Ishikawa (cell line): ENCODE data around the gene DNM2.

Source experiments
- CREB1 ChIP-seq: IDR thresholded peaks from 2 replicates; pipeline ENCODE4 v1.6.1; 2012; ENCODE audit warnings: low read depth
- EGR1 ChIP-seq: IDR thresholded peaks from 2 replicates; pipeline ENCODE4 v1.6.1; 2012
- EP300 ChIP-seq: IDR thresholded peaks from 2 replicates; pipeline ENCODE4 v1.6.1; 2012; ENCODE audit warnings: borderline replicate concordance
- FOXM1 ChIP-seq: IDR thresholded peaks from 2 replicates; pipeline ENCODE4 v1.6.1; 2012; ENCODE audit warnings: low read depth, borderline replicate concordance
- NFIC ChIP-seq: IDR thresholded peaks from 2 replicates; pipeline ENCODE4 v1.6.1; 2012
- TAF1 ChIP-seq: IDR thresholded peaks from 2 replicates; pipeline ENCODE4 v1.6.1; 2012; ENCODE audit warnings: low read depth, mild to moderate bottlenecking
- TCF12 ChIP-seq: IDR thresholded peaks from 2 replicates; pipeline ENCODE4 v1.6.1; 2012; ENCODE audit warnings: low read depth
- TEAD4 ChIP-seq: IDR thresholded peaks from 2 replicates; pipeline ENCODE4 v1.6.1; 2012
- YY1 ChIP-seq: IDR thresholded peaks from 2 replicates; pipeline ENCODE4 v1.6.1; 2012; ENCODE audit warnings: low read depth
- ZBTB7A ChIP-seq: IDR thresholded peaks from 2 replicates; pipeline ENCODE4 v1.6.1; 2012; ENCODE audit warnings: low read depth
- TF ChIP-seq, protein P1 (sequence below): IDR thresholded peaks from 2 replicates; pipeline ENCODE4 v1.6.1; 2012
- TF ChIP-seq, protein P2 (sequence below): IDR thresholded peaks from 2 replicates; pipeline ENCODE4 v1.6.1; 2012; ENCODE audit warnings: low read depth, mild to moderate bottlenecking

DNA sequence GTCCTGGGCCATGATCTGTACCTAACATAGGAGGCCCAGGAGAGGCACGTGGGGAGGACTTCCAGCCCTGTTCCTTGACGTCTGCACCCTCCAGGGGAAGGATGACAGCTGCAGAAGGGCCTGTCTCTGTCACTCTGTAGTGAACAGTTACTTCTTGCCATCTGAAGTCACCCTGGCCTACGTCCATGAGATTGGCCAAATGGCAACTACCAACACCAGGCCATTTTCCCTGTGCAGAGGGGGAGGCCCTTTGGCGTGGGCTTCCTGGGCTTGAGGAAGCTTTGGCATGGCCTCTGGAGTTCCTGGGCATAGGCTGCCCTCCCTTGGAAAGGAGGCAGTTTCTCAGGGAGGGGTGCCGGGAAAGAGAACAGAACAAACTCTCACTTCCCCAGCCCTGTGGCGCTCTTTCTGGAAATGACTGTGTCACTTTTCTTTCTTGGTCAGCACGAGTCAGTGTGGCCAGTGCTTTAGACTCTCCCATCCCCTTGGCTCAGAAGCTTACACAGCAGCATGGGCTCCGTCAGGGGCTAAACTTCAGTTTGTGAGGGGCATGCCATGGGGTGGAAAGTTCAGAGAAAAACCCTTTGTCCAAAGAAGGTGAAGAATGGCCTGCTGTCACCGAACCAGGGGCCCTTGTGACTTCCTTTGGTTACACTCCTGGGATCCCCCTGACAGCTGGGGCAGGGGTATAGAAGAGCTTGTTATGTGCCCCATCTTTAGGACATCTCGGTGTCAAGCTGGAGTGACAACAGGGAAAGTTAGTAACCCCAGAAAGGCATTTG lies 158.8 kb downstream of the DNM2 start:
- TF ChIP-seq CREB1, result no peak
- TF ChIP-seq, protein P1, sequence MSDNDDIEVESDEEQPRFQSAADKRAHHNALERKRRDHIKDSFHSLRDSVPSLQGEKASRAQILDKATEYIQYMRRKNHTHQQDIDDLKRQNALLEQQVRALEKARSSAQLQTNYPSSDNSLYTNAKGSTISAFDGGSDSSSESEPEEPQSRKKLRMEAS, result no peak
- TF ChIP-seq TEAD4, result no peak
- TF ChIP-seq EGR1, result no peak
- TF ChIP-seq EP300, result no peak
- no peak for TF ChIP-seq FOXM1
- TF ChIP-seq NFIC, result no peak
- TF ChIP-seq, protein P2, sequence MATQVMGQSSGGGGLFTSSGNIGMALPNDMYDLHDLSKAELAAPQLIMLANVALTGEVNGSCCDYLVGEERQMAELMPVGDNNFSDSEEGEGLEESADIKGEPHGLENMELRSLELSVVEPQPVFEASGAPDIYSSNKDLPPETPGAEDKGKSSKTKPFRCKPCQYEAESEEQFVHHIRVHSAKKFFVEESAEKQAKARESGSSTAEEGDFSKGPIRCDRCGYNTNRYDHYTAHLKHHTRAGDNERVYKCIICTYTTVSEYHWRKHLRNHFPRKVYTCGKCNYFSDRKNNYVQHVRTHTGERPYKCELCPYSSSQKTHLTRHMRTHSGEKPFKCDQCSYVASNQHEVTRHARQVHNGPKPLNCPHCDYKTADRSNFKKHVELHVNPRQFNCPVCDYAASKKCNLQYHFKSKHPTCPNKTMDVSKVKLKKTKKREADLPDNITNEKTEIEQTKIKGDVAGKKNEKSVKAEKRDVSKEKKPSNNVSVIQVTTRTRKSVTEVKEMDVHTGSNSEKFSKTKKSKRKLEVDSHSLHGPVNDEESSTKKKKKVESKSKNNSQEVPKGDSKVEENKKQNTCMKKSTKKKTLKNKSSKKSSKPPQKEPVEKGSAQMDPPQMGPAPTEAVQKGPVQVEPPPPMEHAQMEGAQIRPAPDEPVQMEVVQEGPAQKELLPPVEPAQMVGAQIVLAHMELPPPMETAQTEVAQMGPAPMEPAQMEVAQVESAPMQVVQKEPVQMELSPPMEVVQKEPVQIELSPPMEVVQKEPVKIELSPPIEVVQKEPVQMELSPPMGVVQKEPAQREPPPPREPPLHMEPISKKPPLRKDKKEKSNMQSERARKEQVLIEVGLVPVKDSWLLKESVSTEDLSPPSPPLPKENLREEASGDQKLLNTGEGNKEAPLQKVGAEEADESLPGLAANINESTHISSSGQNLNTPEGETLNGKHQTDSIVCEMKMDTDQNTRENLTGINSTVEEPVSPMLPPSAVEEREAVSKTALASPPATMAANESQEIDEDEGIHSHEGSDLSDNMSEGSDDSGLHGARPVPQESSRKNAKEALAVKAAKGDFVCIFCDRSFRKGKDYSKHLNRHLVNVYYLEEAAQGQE, result no peak
- TF ChIP-seq TCF12, result no peak
- no peak for TF ChIP-seq TAF1
- no peak for TF ChIP-seq ZBTB7A
- TF ChIP-seq YY1, result no peak
